DMS153 treated with DMSO at 0.1 percent for 48 hours (cell line): Measurements from ENCODE around the gene NPS.

Experiments used
- DNase-seq: peaks from one replicate; lab custom pipeline; 2025; ENCODE audit not compliant: unreplicated experiment; lab: John Stamatoyannopoulos, UW

The NPS gene

GRCh38 chr10:127549009-127549408 is at the start of gene NPS:
Gene NPS (plus strand): TSS chr10:127549309. CDS start chr10:127549369, 60 bp downstream.
- no peak for DNase-seq

- DNase-seq: no peak
Observed at GRCh38 chr10:127500127-127500526, 49.0 kb upstream of the NPS start.

DNA sequence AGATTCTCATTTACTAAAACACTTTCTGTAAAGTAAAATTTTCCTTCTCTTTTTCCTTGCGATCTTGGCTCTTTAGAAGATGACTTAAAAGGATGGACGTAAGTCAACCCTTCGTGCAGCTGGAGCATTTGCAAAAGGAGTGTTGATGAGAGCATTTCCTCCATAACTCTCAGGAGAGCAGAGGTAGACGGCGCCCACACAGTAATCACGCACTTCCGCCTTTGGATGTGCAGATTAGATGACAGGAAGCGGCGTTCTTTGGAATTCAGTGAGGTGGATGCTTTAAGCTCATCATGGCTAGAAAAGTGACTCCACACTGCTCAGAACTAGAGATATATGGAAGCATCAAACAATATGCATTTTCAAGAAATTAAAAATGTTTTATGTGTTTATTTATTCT is 43.0 kb upstream of the NPS start:
- no peak for DNase-seq

GRCh38 chr10:127522298-127522697 is 26.8 kb upstream of the NPS start:
- no peak for DNase-seq

DNA sequence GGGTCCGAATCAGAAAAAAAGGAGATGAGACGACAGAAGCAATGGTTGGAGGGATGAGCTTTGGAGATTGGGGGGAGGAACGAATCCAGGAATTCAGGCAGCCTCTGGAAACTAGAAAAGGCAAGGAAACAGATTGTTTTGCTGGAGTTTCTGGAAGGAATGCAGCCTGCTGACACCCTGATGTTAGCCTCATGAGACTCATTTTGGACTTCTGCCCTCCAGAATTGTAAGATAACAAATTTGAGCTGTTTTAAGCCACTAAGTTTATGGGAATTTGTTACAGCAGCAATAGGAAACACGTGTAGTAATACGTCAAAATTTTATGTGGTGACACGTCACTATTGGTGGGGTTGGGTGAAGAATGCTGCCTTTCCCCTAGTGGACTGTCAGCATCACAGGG is 25.6 kb upstream of the NPS start:
- no peak for DNase-seq

DNA sequence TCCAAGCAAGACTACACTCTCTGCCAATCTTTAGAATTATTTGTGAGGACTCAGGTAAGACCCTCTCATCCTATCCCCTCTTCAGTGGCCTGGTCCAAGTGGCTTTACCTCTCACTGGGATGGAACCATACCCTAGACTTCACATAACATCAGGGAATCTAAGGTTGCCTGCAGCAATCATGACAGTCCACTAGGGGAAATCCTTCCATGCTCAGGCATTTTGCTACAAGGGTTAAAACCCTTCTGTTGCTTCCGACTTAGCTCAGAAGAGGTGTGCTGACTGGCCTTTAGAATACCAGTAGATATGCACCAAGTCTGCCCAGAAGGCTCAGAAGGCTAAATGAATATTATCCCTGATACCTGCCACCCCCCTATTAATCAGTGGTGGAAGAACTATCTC is 24.9 kb upstream of the NPS start:
- DNase-seq: no peak

DNA sequence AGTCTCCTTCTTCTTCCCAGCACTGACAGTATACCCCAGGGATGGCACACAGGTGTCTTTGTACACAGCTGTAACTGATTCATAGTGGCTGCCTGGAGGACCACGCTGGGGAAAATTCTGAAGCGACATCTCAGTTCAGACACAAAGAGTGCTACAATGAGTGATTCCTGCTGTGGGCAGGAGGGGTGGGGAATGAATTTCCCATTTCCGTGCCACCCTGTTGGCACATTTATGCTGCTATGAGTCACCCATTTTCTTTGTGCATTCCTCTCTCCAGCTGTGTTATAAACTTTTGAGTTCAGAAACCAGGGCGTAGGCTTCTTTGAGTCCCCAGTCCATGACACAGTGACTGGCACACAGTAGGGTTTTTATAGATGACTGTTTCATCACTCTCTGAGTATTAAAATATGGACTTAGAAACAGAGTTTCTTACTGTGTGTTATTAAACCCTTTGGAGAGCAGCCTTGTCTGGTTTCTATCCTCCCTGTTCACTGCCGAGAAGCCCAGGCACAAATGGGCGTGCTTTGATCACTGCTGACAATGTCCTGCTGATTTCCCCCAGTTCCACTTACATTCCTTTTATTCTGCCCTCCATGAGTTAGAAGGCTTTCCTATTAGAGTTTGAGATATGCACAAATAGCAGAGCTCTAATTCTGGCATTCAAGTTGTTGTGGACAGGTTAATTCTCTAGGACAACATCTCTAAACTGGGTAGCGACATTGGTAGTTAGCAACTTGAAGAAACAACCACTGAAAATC is 24.0 kb upstream of the NPS start:
- no peak for DNase-seq

- no peak for DNase-seq
Observed at GRCh38 chr10:127525686-127526085, 23.4 kb upstream of the NPS start.

DNA sequence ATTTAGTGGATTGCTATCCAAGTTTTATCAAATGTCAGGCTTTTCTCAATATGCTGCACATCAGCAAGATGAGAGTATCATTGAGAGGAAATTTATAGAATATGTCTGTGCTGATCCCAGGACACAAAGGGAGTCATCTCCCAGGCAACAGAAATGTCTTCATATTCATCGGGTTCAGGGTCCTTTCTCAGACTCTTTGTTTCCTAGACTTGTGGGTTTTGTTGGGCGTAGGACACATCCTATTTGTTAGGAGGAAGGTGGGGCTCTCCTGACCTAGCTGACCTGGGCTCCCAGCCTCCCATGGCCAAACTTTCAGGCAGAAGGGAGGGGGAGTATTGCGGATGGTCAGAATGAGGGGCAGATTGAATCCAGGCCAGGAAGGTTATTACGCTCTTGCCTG is 22.9 kb upstream of the NPS start:
- DNase-seq: no peak

GRCh38 chr10:127527320-127527719 is 21.8 kb upstream of the NPS start:
- no peak for DNase-seq

- DNase-seq: no peak
Observed at GRCh38 chr10:127527891-127528290, 21.2 kb upstream of the NPS start.

- DNase-seq: no peak
Observed at GRCh38 chr10:127532193-127532592, 16.9 kb upstream of the NPS start.

DNA sequence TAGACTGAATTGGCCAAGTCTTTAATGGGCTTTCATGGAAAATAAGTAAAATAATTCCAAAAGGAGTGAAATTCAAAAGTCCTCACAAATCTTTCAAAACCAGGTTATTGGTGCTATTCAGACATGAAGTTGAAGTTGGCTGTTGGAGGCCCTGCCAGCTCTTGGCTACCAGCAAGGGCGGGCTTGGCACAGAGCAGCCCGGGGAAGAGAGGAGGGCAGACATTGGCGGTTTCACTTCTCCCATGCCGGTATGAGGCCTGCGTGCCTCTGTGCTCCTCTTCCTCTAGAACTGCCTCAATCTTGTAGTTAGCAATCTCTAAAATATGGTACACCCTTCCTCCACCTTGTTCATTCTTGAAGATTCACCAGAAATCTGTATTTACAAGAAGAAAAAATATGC is 16.4 kb upstream of the NPS start:
- no peak for DNase-seq

- no peak for DNase-seq
Observed at GRCh38 chr10:127534074-127534473, 15.0 kb upstream of the NPS start.

GRCh38 chr10:127534496-127534895 is 14.6 kb upstream of the NPS start:
- no peak for DNase-seq

- no peak for DNase-seq
Observed at GRCh38 chr10:127535802-127536515, 13.2 kb upstream of the NPS start.

DNA sequence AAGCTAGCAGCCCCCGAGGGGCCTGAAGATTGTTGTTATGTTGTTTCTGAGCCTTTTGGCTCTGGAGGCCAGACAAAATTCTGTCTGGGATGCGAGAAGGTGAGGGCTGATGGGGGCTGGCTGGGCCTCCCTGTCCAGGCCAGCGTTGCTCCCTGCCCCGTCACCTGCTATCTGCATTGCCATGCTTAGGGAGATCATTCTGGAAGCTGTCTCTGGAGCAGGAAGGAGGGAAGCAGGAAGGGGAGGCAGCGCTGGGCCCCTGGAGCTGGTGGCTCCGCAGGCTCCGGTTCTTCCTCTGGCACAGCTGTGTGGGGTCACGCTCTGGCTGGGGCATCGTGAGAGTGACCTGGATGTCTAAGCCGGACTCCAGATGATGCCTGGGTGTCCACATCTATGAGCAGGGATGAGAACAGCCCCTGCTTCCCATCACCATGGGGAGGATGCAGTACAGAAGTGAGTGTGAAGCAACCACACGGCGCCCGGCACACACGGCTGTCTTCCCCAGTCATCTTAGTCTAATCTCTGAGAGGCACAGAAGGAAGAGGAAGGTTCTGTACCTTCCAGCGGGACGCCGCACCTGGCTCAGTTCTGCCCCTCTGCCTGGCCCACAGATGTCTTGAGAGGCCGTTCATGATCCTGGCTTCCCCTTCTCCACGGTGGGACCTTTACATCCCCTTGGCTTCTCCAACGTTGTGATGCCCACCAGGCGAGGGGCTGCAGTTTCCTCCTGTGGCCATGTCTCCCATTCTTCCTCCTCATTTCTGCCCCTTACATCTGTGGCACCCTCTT is 11.9 kb upstream of the NPS start:
- DNase-seq: no peak

- DNase-seq: no peak
Observed at GRCh38 chr10:127537924-127538323, 11.2 kb upstream of the NPS start.

GRCh38 chr10:127548022-127548421 is 1.1 kb upstream of the NPS start:
- DNase-seq: no peak

DNA sequence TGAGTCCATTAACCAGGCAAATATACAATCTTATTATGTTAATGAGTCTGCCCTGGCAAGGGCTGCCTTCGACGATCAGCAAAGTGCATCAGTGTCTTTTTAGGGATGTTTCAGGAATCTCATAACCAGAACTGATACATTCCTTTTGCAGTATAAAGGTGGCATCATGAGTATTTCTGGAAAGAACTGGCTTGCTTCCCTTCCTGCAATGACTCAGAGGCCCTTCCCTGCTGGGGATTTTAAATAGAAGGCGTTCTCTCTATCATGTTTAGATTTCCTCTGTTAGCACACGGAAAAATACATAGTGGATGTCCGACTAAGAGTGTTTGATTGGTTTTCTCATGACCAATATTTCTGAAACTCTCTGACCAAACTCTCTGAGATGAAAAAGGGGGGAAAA is 1.8 kb downstream of the NPS start:
- no peak for DNase-seq

DNA sequence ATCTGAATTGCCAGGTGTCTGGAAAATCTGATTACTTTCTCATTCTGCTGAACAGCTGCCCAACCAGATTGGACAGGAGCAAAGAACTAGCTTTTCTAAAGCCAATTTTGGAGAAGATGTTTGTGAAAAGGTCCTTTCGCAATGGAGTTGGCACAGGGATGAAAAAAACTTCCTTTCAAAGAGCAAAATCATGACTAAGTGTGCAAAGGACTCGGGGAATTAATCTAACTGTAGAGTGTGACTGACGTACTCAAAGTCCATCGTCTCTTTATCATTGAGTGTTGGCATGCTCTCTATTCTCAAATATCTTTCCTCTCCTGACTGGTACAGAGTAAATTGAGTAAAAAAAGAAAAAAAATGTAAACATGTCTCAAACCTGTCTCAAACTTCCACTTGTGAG is 3.3 kb downstream of the NPS start:
- DNase-seq: no peak

DNA sequence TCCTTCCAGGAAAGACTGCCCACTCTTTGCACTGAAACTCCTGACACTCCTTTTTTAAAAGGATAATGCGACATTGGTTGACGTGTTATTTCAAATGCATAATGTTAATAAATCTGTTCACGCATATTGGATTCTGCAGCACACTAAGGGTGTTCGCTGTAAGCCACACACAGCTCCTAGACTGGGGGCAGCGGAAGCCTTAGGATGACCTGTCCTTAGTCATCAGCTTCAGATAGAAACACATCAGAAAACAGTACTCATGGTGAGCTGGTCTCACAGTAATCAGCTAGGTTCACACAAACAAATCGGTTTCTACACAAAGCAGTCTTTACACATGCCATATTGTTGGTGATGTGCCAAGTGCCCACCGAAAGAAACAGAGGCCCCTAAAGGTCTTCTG is 4.3 kb downstream of the NPS start:
- no peak for DNase-seq
